ENCODE measurements around the gene SLC10A6.

Gene SLC10A6

GRCh38 chr4:86855572-86855971 is 6.4 kb upstream of the SLC10A6 start:
- H3K4me3 ChIP-seq (ENCODE audit: low read depth, low read length), result no peak overlapping the region
- H3K9me3 ChIP-seq, result no peaks in the 10 kb centered on the region
- no peaks in the 10 kb centered on the region for H3K27me3 ChIP-seq
- no peak for DNase-seq
- TF ChIP-seq CTCF (IDR thresholded peaks at IDR 0.05; ENCODE audit: low read depth, low read length), result no peak
- H3K36me3 ChIP-seq, result no peaks in the 10 kb centered on the region
- H3K4me1 ChIP-seq, result no peaks in the 10 kb centered on the region

GRCh38 chr4:86853209-86853608 is 4.0 kb upstream of the SLC10A6 start:
- no peak for TF ChIP-seq CTCF (IDR thresholded peaks at IDR 0.05; ENCODE audit: low read depth, low read length)
- DNase-seq, result no peak
- no peak overlapping the region for H3K4me3 ChIP-seq (ENCODE audit: low read depth, low read length)
- H3K27me3 ChIP-seq, result no peaks in the 10 kb centered on the region
- no peaks in the 10 kb centered on the region for H3K4me1 ChIP-seq
- H3K36me3 ChIP-seq, result no peaks in the 10 kb centered on the region
- no peaks in the 10 kb centered on the region for H3K9me3 ChIP-seq

GRCh38 chr4:86848136-86848535 is 1.0 kb downstream of the SLC10A6 start:
- Histone ChIP-seq H3K36me3 (no peaks in the 10 kb centered on the region), H3K9me3 (no peaks in the 10 kb centered on the region), H3K4me3 (ENCODE audit: low read depth, low read length) (no peak overlapping the region), H3K4me1 (no peaks in the 10 kb centered on the region), H3K27me3 (no peaks in the 10 kb centered on the region)
- no peak for TF ChIP-seq CTCF (IDR thresholded peaks at IDR 0.05; ENCODE audit: low read depth, low read length)
- no peak for DNase-seq

GRCh38 chr4:86847571-86847970 is 1.6 kb downstream of the SLC10A6 start:
- TF ChIP-seq CTCF (IDR thresholded peaks at IDR 0.05; ENCODE audit: low read depth, low read length), result no peak
- no peaks in the 10 kb centered on the region for H3K36me3 ChIP-seq
- no peaks in the 10 kb centered on the region for H3K27me3 ChIP-seq
- no peaks in the 10 kb centered on the region for H3K4me1 ChIP-seq
- no peak for DNase-seq
- no peak overlapping the region for H3K4me3 ChIP-seq (ENCODE audit: low read depth, low read length)
- no peaks in the 10 kb centered on the region for H3K9me3 ChIP-seq

GRCh38 chr4:86846921-86847320 is 2.3 kb downstream of the SLC10A6 start:
- Histone ChIP-seq H3K36me3 (no peaks in the 10 kb centered on the region), H3K9me3 (no peaks in the 10 kb centered on the region), H3K4me1 (no peaks in the 10 kb centered on the region), H3K27me3 (no peaks in the 10 kb centered on the region), H3K4me3 (ENCODE audit: low read depth, low read length) (no peak overlapping the region)
- TF ChIP-seq CTCF (IDR thresholded peaks at IDR 0.05; ENCODE audit: low read depth, low read length), result no peak
- no peak for DNase-seq

- H3K27me3 ChIP-seq, result no peaks in the 10 kb centered on the region
- H3K4me3 ChIP-seq (ENCODE audit: low read depth, low read length), result no peak overlapping the region
- TF ChIP-seq CTCF (IDR thresholded peaks at IDR 0.05; ENCODE audit: low read depth, low read length), result no peak
- no peaks in the 10 kb centered on the region for H3K36me3 ChIP-seq
- no peaks in the 10 kb centered on the region for H3K4me1 ChIP-seq
- DNase-seq, result no peak
- no peaks in the 10 kb centered on the region for H3K9me3 ChIP-seq
Measured at GRCh38 chr4:86845593-86845992, 3.6 kb downstream of the SLC10A6 start.
